Mesenchymal stem cell (in vitro differentiated cells and primary cell): ENCODE measurements around the gene RAPGEF1.

Experiments used
- DNase-seq: peaks from one replicate; pipeline ENCODE4 v3.0.0-alpha.2; 2013
- H2AFZ ChIP-seq: one replicate; pipeline ENCODE4 v1.6.1; 2013; ENCODE audit warnings: low read depth, mild to moderate bottlenecking, control low read depth, inconsistent platforms, low read length, moderate library complexity
- H2AK5ac ChIP-seq: 2 replicates; pipeline ENCODE4 v1.6.1; 2013; ENCODE audit warnings: low read length, moderate library complexity, mild to moderate bottlenecking, inconsistent platforms; ENCODE audit not compliant: severe bottlenecking
- H2BK120ac ChIP-seq: one replicate; pipeline ENCODE4 v1.6.1; 2013; ENCODE audit warnings: low read depth, mild to moderate bottlenecking, inconsistent platforms, low read length, moderate library complexity
- H2BK12ac ChIP-seq, 2 experiments: one replicate each; pipeline ENCODE4 v1.6.1; 2013; ENCODE audit warnings: inconsistent platforms in 2 of 2, low read length in 2 of 2, mild to moderate bottlenecking in 2 of 2, moderate library complexity in 2 of 2, control low read depth in 1 of 2
- H2BK15ac ChIP-seq: one replicate; pipeline ENCODE4 v1.6.1; 2013; ENCODE audit warnings: mild to moderate bottlenecking, low read depth, inconsistent platforms; ENCODE audit not compliant: poor library complexity, severe bottlenecking
- H2BK5ac ChIP-seq: 2 replicates; pipeline ENCODE4 v1.6.1; 2013; ENCODE audit warnings: low read depth, mild to moderate bottlenecking, low read length, control low read depth, inconsistent platforms; ENCODE audit not compliant: poor library complexity, severe bottlenecking
- H3K14ac ChIP-seq, 2 experiments: one replicate each; pipeline ENCODE4 v1.6.1; 2013; ENCODE audit warnings: inconsistent platforms in 2 of 2, low read length in 2 of 2, control low read depth in 1 of 2, mild to moderate bottlenecking in 1 of 2, moderate library complexity in 1 of 2
- H3K18ac ChIP-seq, 2 experiments: one replicate each; pipeline ENCODE4 v1.6.1; 2013; ENCODE audit warnings: inconsistent platforms in 2 of 2, low read length in 2 of 2, control low read depth in 1 of 2, low read depth in 1 of 2, mild to moderate bottlenecking in 1 of 2
- H3K23ac ChIP-seq, 2 experiments: one replicate each; pipeline ENCODE4 v1.6.1; 2013; ENCODE audit warnings: inconsistent platforms in 2 of 2, low read length in 2 of 2, mild to moderate bottlenecking in 2 of 2, moderate library complexity in 2 of 2, control low read depth in 1 of 2
- H3K27ac ChIP-seq: 2 replicates; pipeline ENCODE4 v1.5.1; 2013; ENCODE audit warnings: mild to moderate bottlenecking, moderate library complexity, low read length, control low read depth, inconsistent platforms; ENCODE audit not compliant: poor library complexity, severe bottlenecking
- H3K27me3 ChIP-seq, 2 experiments: 2 replicates each; pipeline versions ENCODE4 v1.6.1 to v1.7.0; 2013; ENCODE audit warnings: low read length in 2 of 2, mild to moderate bottlenecking in 2 of 2, moderate library complexity in 2 of 2, control low read depth in 1 of 2, inconsistent platforms in 1 of 2; ENCODE audit not compliant: control insufficient read depth in 1 of 2, insufficient read depth in 1 of 2
- H3K36me3 ChIP-seq, 2 experiments: 2 replicates each; pipeline versions ENCODE4 v1.6.1 to v1.7.0; 2013; ENCODE audit warnings: low read length in 2 of 2, control low read depth in 1 of 2, inconsistent platforms in 1 of 2, low read depth in 1 of 2, mild to moderate bottlenecking in 1 of 2; ENCODE audit not compliant: insufficient read depth in 2 of 2, control insufficient read depth in 1 of 2
- H3K4ac ChIP-seq, 2 experiments: one replicate each; pipeline ENCODE4 v1.6.1; 2013; ENCODE audit warnings: inconsistent platforms in 2 of 2, low read length in 2 of 2, mild to moderate bottlenecking in 2 of 2, moderate library complexity in 2 of 2, control low read depth in 1 of 2, low read depth in 1 of 2
- H3K4me1 ChIP-seq: 2 replicates; pipeline ENCODE4 v1.6.1; 2013; ENCODE audit warnings: low read depth, low read length, control low read depth; ENCODE audit not compliant: control insufficient read depth, insufficient read depth
- H3K4me2 ChIP-seq: 2 replicates; pipeline ENCODE4 v1.6.1; 2013; ENCODE audit warnings: low read length, mild to moderate bottlenecking, inconsistent platforms; ENCODE audit not compliant: poor library complexity, severe bottlenecking
- H3K4me3 ChIP-seq, 2 experiments: 2 replicates each; pipeline versions ENCODE4 v1.5.1 to v1.7.0; 2013; ENCODE audit warnings: low read length in 2 of 2, mild to moderate bottlenecking in 2 of 2, control low read depth in 1 of 2, low read depth in 1 of 2; ENCODE audit not compliant: insufficient read depth in 1 of 2
- H3K79me1 ChIP-seq: replicated peaks from 2 replicates; pipeline ENCODE4 v1.6.1; 2013; ENCODE audit warnings: mild to moderate bottlenecking, control low read depth, low read length, inconsistent platforms; ENCODE audit not compliant: poor library complexity, severe bottlenecking
- H3K9ac ChIP-seq: 2 replicates; pipeline ENCODE4 v1.7.0; 2013; ENCODE audit warnings: mild to moderate bottlenecking, low read length, moderate library complexity
- H3K9me3 ChIP-seq: 2 replicates; pipeline ENCODE4 v1.7.0; 2013; ENCODE audit warnings: mild to moderate bottlenecking, low read length; ENCODE audit not compliant: control insufficient read depth
- H4K8ac ChIP-seq: one replicate; pipeline ENCODE4 v1.6.1; 2013; ENCODE audit warnings: inconsistent platforms, mild to moderate bottlenecking, low read length, moderate library complexity
- H4K91ac ChIP-seq: one replicate; pipeline ENCODE4 v1.6.1; 2013; ENCODE audit warnings: mild to moderate bottlenecking, low read length, inconsistent platforms
- WGBS: methylation state at CpG from one replicate; pipeline ENCODE4 v1.1.7; 2013; ENCODE audit warnings: mixed read lengths; 5-methylcytosine and 5-hydroxymethylcytosine counted together

Gene RAPGEF1

DNA sequence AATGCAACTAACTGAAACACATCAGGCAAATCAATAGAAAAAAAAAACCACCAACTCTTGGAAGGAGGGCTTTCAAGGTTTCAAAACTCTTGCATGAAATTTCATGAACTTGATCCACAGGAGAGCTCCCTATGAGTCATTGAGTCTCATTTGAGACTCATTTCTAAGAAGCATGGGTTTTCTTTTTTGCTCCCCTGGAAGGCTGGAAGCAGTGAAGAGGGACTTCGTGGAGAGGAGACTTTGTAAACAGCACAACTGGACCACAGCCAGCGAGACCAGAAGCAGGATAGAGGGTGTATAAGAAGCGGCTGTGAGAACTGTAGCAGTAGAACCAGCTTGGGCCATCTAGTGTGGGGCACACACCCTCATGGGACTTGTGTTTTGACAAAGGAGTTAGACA is 41.2 kb upstream of the RAPGEF1 start:
- H3K9me3 ChIP-seq: peaks cover 15% of the 10 kb centered on the region
- no peak overlapping the region for H2BK12ac ChIP-seq
- H3K36me3 ChIP-seq: no peaks in the 10 kb centered on the region
- no peaks in the 10 kb centered on the region for H3K4me1 ChIP-seq
- no peak overlapping the region for H2BK5ac ChIP-seq
- no peak overlapping the region for H3K14ac ChIP-seq
- H3K4ac ChIP-seq: no peak overlapping the region
- H3K4me3 ChIP-seq: no peak overlapping the region
- H3K79me1 ChIP-seq: no peaks in the 10 kb centered on the region
- no peak overlapping the region for H2BK15ac ChIP-seq
- no peak overlapping the region for H3K27ac ChIP-seq
- no peak overlapping the region for H2AFZ ChIP-seq
- H3K4me2 ChIP-seq: no peak overlapping the region
- H3K9ac ChIP-seq: no peak overlapping the region
- no peak overlapping the region for H2AK5ac ChIP-seq
- no peak overlapping the region for H4K91ac ChIP-seq
- WGBS: 76% methylated on average over 3 of the region's 3 CpGs
- H3K23ac ChIP-seq: no peak overlapping the region
- DNase-seq: no peak
- H3K27me3 ChIP-seq: peaks cover 29 to 54% of the 10 kb centered on the region in 2 experiments
- H3K18ac ChIP-seq: no peak overlapping the region
- H2BK120ac ChIP-seq: no peak overlapping the region
- no peak overlapping the region for H4K8ac ChIP-seq

DNA sequence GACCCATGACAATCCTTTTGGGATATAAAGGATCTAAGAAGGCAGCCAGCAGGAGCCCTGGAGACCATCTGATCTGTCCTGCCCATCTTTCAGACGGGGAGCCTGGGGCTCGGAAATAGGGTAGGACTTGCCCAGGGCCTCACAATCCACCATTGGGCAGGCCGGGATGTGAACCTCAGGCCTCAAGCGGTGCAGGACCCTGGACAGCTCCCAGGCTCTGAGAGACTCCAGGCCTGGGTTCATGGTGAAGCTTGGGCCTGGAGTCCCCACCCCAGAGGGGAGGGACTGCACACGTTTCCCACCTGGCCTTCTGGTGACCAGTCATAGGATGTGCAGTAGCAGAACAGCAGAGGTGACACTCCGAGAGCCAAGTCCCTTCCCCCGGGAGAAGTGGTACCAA is 36.6 kb upstream of the RAPGEF1 start:
- Histone ChIP-seq H2BK120ac (no peak overlapping the region), H3K36me3 (no peaks in the 10 kb centered on the region), H3K4me3 (no peak overlapping the region), H4K8ac (no peak overlapping the region), H2AFZ (no peak overlapping the region), H3K18ac (no peak overlapping the region), H3K79me1 (no peaks in the 10 kb centered on the region), H3K27ac (no peak overlapping the region), H4K91ac (no peak overlapping the region), H2BK15ac (no peak overlapping the region), H3K23ac (no peak overlapping the region), H3K27me3 (peaks cover 25 to 32% of the 10 kb centered on the region in 2 experiments), H2BK12ac (no peak overlapping the region), H2BK5ac (no peak overlapping the region), H3K4me1 (no peaks in the 10 kb centered on the region), H3K9me3 (peaks cover 5% of the 10 kb centered on the region), H3K9ac (no peak overlapping the region), H2AK5ac (no peak overlapping the region), H3K4me2 (no peak overlapping the region), H3K14ac (no peak overlapping the region), H3K4ac (no peak overlapping the region)
- 10% methylated on average over 7 of the region's 7 CpGs for WGBS
- DNase-seq: peak; percentile 56

- Histone ChIP-seq H4K8ac (no peak overlapping the region), H3K79me1 (no peaks in the 10 kb centered on the region), H3K36me3 (no peaks in the 10 kb centered on the region), H3K18ac (no peak overlapping the region), H3K27ac (no peak overlapping the region), H3K4me2 (no peak overlapping the region), H2BK15ac (no peak overlapping the region), H3K9ac (no peak overlapping the region), H3K4me1 (no peaks in the 10 kb centered on the region), H2BK12ac (no peak overlapping the region), H2AK5ac (no peak overlapping the region), H2BK5ac (no peak overlapping the region), H2AFZ (no peak overlapping the region), H3K14ac (no peak overlapping the region), H2BK120ac (no peak overlapping the region), H4K91ac (no peak overlapping the region), H3K9me3 (peaks cover 5% of the 10 kb centered on the region), H3K4ac (no peak overlapping the region), H3K4me3 (no peak overlapping the region), H3K27me3 (peaks cover 21 to 36% of the 10 kb centered on the region in 2 experiments), H3K23ac (no peak overlapping the region)
- 43% methylated on average over 3 of the region's 3 CpGs for WGBS
- DNase-seq: no peak
These were observed 36.2 kb upstream of the RAPGEF1 start for GRCh38 chr9:131776036-131776435.

DNA sequence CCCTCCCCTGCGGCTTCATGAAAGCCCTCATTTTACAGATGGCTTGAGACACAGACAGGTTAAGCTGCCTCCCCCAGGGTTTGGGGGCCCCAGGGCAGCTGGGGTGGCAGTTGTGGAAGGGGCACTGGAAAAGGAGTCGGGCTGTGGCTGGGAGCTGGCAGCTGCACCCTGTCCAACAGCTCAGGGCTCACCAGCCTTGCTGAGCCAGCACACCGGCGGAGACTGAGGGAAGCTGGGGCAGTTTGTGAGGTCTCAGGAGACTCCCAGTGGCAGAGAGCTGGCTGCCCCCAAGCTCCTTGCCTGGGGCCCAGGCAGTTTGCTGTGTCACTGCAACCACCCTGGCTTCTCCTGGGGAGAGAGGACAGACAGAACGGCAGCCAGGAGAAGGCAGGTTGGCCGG is 34.8 kb upstream of the RAPGEF1 start:
- Histone ChIP-seq H2BK15ac (no peak overlapping the region), H3K14ac (no peak overlapping the region), H3K18ac (no peak overlapping the region), H2AFZ (no peak overlapping the region), H3K79me1 (no peaks in the 10 kb centered on the region), H3K4me3 (no peak overlapping the region), H3K9ac (no peak overlapping the region), H4K8ac (no peak overlapping the region), H3K36me3 (no peaks in the 10 kb centered on the region), H3K4ac (no peak overlapping the region), H4K91ac (no peak overlapping the region), H3K27ac (no peak overlapping the region), H3K4me2 (no peak overlapping the region), H2BK5ac (no peak overlapping the region), H2BK12ac (no peak overlapping the region), H3K9me3 (peaks cover 5% of the 10 kb centered on the region), H2AK5ac (no peak overlapping the region), H3K27me3 (peaks cover 28 to 49% of the 10 kb centered on the region in 2 experiments), H2BK120ac (no peak overlapping the region), H3K4me1 (no peaks in the 10 kb centered on the region), H3K23ac (no peak overlapping the region)
- 92% methylated on average over 6 of the region's 6 CpGs for WGBS
- no peak for DNase-seq
